A549 (cell line): ENCODE data around the gene CKLF.

Experiments
- ESRRA ChIP-seq: fragments of 150-350 bp; IDR thresholded peaks from 2 replicates; pipeline ENCODE4 v1.6.1; 2014; ENCODE audit warnings: mild to moderate bottlenecking, low read length, borderline replicate concordance
- FOSL2 ChIP-seq, 2 experiments: fragments of 450-650 bp in 1 of 2; fragments of >200 bp in 1 of 2; sonication (Bioruptor Twin) in 1 of 2; formaldehyde crosslinking; IDR thresholded peaks; 2 replicates each; pipeline versions ENCODE4 v1.5.0 to v1.6.1; 2016 to 2020; ENCODE audit warnings: mild to moderate bottlenecking in 1 of 2, moderate library complexity in 1 of 2
- TF ChIP-seq, protein P1 (sequence below): fragments of >200 bp; sonication (Bioruptor Twin); formaldehyde crosslinking; IDR thresholded peaks from 3 replicates; pipeline ENCODE4 v1.5.1; 2016

DNA sequence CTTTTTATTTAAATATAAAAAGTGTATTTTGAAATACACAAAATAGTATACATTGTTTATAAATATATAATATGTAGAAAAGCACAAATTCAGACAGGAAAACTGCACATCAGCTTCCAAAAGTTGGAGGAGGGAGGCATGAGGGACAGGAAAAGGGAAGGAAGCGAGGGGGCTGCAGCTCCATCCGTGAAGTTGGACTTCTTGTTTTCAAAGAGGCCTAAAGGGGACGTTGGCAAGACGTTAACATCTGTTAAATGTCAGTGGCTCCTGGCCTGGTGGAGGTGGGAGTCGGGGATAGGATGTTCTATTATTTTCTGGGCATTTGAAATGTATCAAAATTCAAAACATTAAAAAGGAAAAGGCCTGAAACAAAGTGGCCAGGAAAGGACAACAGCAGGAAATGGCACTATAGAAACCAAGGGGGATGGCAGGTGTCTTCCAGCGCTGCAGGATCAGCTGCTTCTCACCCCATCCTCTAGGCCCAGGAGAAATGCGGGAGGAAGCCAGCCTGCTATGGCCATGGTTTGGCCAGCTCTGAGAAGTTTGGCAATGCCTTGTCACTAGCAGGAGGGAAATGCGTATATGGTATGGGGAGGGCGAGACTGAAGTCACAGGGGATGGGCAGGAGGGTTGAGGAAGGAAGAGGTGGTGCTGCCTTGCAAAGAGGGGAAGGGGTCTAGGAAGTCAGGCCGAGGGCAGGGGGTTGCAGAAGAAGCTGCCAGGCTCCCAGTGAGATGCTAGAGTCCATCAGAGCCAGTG is 33.3 kb downstream of the CKLF start:
- TF ChIP-seq, protein P1, sequence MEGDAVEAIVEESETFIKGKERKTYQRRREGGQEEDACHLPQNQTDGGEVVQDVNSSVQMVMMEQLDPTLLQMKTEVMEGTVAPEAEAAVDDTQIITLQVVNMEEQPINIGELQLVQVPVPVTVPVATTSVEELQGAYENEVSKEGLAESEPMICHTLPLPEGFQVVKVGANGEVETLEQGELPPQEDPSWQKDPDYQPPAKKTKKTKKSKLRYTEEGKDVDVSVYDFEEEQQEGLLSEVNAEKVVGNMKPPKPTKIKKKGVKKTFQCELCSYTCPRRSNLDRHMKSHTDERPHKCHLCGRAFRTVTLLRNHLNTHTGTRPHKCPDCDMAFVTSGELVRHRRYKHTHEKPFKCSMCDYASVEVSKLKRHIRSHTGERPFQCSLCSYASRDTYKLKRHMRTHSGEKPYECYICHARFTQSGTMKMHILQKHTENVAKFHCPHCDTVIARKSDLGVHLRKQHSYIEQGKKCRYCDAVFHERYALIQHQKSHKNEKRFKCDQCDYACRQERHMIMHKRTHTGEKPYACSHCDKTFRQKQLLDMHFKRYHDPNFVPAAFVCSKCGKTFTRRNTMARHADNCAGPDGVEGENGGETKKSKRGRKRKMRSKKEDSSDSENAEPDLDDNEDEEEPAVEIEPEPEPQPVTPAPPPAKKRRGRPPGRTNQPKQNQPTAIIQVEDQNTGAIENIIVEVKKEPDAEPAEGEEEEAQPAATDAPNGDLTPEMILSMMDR = no peak
- TF ChIP-seq ESRRA = no peak
- TF ChIP-seq FOSL2 (IDR thresholded peaks at IDR 0.05) = no peak
- TF ChIP-seq FOSL2 (CRISPR knock-in tag; IDR thresholded peaks at IDR 0.05) = no peak
